Measurements from ENCODE around the gene SYNPR.

Gene SYNPR

DNA sequence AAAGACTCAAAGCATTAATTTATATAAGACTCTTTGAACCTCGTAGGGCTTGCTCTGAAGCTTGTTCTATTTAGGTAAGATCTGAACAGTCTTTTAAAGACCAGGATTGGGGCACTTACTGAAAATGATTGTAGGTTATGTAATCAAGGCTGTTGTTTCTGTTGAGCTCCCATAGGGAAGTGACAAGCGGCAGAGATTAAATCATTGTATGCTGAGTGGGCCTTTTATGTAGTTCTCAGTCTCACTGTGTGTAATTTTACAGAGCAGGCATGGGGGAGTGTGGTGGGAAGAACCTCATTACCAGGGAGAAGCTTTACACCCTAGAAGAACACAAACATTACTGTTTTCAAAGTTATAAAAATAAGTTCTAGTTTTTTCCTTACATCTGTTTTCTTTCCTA lies 214.4 kb downstream of the SYNPR start:
- TF ChIP-seq, protein P1, sequence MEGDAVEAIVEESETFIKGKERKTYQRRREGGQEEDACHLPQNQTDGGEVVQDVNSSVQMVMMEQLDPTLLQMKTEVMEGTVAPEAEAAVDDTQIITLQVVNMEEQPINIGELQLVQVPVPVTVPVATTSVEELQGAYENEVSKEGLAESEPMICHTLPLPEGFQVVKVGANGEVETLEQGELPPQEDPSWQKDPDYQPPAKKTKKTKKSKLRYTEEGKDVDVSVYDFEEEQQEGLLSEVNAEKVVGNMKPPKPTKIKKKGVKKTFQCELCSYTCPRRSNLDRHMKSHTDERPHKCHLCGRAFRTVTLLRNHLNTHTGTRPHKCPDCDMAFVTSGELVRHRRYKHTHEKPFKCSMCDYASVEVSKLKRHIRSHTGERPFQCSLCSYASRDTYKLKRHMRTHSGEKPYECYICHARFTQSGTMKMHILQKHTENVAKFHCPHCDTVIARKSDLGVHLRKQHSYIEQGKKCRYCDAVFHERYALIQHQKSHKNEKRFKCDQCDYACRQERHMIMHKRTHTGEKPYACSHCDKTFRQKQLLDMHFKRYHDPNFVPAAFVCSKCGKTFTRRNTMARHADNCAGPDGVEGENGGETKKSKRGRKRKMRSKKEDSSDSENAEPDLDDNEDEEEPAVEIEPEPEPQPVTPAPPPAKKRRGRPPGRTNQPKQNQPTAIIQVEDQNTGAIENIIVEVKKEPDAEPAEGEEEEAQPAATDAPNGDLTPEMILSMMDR (IDR thresholded peaks at IDR 0.05), result no peak

DNA sequence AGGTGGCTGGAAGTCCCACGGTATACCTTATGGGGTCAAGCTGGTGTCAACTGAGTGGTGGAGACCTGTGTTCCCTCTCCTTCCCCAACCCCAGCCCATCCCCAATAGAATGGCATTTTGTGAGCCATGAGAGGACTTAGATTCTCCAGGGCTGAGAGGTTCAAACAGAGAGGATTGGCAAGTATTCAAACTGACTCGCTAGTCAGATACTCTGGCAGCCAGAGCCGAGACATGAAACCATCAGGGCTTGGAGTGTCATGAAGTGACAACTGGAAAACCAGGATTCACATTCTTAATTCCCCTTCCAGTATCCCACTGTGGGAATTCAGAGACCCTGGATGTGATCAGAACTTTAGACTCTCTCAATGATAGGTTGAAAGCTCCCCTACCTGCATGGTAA lies 215.0 kb downstream of the SYNPR start:
- TF ChIP-seq, protein P1 (IDR thresholded peaks at IDR 0.05), result no peak

DNA sequence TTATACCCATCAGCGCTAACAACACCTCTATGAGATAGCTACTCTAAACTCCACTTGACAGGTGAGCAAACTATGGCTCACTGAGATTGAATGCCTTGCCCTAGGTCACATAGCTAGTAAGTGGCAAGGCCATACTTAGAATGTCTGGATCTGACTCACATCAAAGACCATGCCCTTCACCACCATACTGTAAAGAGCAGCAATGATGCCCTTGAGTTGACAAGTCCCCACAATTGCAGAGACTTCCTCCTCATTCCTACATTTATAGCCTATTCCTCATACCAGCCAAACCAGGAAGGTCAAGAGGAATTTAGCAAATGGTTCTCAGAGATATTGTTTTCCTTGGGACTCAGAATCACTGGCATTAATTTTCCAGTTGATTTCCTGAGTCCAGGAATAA lies 216.5 kb downstream of the SYNPR start:
- TF ChIP-seq, protein P1 (IDR thresholded peaks at IDR 0.05), result no peak

DNA sequence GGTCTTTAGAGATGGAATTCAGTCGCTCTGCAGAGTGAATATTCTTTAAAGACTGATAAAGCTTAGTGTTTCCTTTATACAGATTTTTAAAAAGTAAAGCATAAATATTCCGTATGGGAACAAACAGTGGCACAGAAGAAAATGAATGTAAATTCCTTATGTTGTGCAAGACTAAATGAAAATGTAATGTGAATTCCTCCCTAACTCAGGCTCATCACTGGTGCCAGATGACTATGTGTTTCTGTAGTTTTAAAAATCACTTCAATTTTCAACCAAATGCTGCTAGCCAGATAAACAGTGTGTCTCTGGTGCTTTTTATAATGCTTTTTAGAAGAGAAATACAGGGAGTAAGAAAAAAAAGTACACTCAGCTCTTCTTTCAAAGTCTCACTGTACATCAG lies 219.5 kb downstream of the SYNPR start:
- TF ChIP-seq, protein P1 (IDR thresholded peaks at IDR 0.05), result no peak

DNA sequence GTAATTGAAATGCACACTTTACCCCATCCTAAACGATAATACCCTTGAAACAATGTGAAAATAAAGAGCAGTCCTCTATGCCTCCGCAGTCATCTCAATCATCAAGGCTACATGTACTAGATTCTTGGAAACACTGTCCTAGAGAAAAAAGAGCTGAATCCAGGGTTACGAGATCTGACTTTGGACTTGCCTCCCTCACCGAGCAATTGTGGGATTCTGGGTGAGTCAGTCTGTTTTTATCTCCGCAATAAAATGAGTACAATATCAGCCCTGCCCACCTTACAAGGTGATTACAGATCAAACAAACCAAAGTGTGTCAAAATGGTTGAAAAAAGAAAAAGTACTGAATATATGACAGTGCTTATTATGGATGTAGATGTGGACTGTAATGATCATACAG lies 222.1 kb downstream of the SYNPR start:
- TF ChIP-seq, protein P1 (IDR thresholded peaks at IDR 0.05), result no peak

DNA sequence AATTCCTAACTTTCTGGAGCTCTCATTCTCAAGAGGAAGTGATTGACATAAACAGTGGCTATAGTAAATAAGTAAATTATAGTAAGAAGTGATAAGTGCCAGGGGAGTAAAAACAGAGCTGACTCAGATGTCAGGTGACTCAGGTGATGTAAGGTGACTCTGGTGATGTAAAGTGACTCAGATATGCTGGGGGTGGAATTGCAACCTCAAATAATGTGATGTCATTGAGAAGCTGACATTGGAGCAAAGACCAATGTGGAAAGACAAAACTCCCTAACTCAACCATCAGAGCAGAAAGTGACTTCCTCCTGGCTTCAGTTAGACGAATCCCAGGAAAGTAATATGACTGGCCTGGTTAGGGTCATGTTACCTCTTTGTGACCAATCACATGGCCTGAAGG lies 230.2 kb downstream of the SYNPR start:
- TF ChIP-seq, protein P1 (IDR thresholded peaks at IDR 0.05), result no peak

DNA sequence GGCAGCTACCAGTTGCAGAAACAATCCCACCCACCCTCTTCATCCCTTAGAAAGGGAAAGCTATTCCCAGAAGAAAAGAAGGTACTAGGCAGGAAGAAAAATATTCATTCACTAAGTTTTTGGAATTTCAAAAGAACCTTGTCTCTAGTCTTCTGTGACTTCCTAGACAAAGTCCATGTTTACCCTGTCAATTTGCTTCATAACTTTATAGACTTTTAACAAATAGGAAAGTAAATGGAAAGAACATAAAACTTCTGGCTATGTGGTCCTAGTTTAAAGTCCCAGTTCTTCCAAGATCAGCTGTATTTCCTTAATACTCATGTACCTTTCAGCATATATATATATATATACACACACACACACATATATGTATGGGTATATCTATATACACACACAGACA lies 230.7 kb downstream of the SYNPR start:
- TF ChIP-seq, protein P1 (IDR thresholded peaks at IDR 0.05), result no peak

DNA sequence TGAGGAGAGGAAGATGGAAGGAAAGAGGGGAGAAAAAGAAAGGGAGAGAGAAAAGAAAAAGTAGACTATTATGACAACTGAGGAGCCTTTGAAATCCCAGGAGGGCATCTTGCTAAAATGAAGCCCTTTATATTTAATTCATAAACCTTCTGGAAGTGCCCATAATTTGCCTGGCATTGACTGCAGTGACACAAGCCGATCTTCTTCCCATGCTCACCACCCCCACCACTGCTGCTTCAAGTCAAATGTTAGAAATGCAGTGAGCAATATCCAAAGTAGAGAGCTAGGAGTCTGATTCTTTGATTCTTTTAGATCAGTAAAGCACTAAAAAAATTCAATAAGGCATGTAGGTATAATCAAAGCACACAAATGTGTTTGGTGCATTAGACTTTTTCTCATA lies 235.7 kb downstream of the SYNPR start:
- TF ChIP-seq, protein P1 (IDR thresholded peaks at IDR 0.05), result no peak
